Measurements from ENCODE around the gene ISCA1.

The ISCA1 gene

GRCh38 chr9:86287013-86287412 lies 4.7 kb upstream of the ISCA1 start:
- DNase-seq (ENCODE audit: extremely low read depth, low read depth) = no peak
- no peak overlapping the region for H3K4me3 ChIP-seq (replicated peaks; ENCODE audit: low read depth, low read length)
- TF ChIP-seq CTCF (IDR thresholded peaks at IDR 0.05; ENCODE audit: low read depth, low read length, missing control alignments) = peak; percentile 39

GRCh38 chr9:86286278-86286677 lies 3.9 kb upstream of the ISCA1 start:
- no peak overlapping the region for H3K4me3 ChIP-seq (replicated peaks; ENCODE audit: low read depth, low read length)
- TF ChIP-seq CTCF (IDR thresholded peaks at IDR 0.05; ENCODE audit: low read depth, low read length, missing control alignments) = no peak
- DNase-seq (ENCODE audit: extremely low read depth, low read depth) = no peak

- TF ChIP-seq CTCF (IDR thresholded peaks at IDR 0.05; ENCODE audit: low read depth, low read length, missing control alignments) = no peak
- no peak overlapping the region for H3K4me3 ChIP-seq (replicated peaks; ENCODE audit: low read depth, low read length)
- no peak for DNase-seq (ENCODE audit: extremely low read depth, low read depth)
Observed at GRCh38 chr9:86285261-86285660, 2.9 kb upstream of the ISCA1 start.

GRCh38 chr9:86282979-86283535 lies 719 bp upstream of the ISCA1 start:
- peak overlapping the region; percentile 67 for H3K4me3 ChIP-seq (replicated peaks; ENCODE audit: low read depth, low read length)
- no peak for TF ChIP-seq CTCF (IDR thresholded peaks at IDR 0.05; ENCODE audit: low read depth, low read length, missing control alignments)
- peak; percentile 36 for DNase-seq (ENCODE audit: extremely low read depth, low read depth)

GRCh38 chr9:86281593-86282076 lies 703 bp downstream of the ISCA1 start:
- H3K4me3 ChIP-seq (replicated peaks; ENCODE audit: low read depth, low read length) = peak overlapping the region; percentile 67
- TF ChIP-seq CTCF (IDR thresholded peaks at IDR 0.05; ENCODE audit: low read depth, low read length, missing control alignments) = no peak
- no peak for DNase-seq (ENCODE audit: extremely low read depth, low read depth)

GRCh38 chr9:86280580-86280979 lies 1.8 kb downstream of the ISCA1 start:
- peak overlapping the region; percentile 67 for H3K4me3 ChIP-seq (replicated peaks; ENCODE audit: low read depth, low read length)
- TF ChIP-seq CTCF (IDR thresholded peaks at IDR 0.05; ENCODE audit: low read depth, low read length, missing control alignments) = no peak
- DNase-seq (ENCODE audit: extremely low read depth, low read depth) = no peak

- TF ChIP-seq CTCF (IDR thresholded peaks at IDR 0.05; ENCODE audit: low read depth, low read length, missing control alignments) = no peak
- no peak for DNase-seq (ENCODE audit: extremely low read depth, low read depth)
- no peak overlapping the region for H3K4me3 ChIP-seq (replicated peaks; ENCODE audit: low read depth, low read length)
Observed at GRCh38 chr9:86279839-86280238, 2.5 kb downstream of the ISCA1 start.

Measured in HFF-Myc (cell line).